ENCODE results near the gene VWF.

DNA sequence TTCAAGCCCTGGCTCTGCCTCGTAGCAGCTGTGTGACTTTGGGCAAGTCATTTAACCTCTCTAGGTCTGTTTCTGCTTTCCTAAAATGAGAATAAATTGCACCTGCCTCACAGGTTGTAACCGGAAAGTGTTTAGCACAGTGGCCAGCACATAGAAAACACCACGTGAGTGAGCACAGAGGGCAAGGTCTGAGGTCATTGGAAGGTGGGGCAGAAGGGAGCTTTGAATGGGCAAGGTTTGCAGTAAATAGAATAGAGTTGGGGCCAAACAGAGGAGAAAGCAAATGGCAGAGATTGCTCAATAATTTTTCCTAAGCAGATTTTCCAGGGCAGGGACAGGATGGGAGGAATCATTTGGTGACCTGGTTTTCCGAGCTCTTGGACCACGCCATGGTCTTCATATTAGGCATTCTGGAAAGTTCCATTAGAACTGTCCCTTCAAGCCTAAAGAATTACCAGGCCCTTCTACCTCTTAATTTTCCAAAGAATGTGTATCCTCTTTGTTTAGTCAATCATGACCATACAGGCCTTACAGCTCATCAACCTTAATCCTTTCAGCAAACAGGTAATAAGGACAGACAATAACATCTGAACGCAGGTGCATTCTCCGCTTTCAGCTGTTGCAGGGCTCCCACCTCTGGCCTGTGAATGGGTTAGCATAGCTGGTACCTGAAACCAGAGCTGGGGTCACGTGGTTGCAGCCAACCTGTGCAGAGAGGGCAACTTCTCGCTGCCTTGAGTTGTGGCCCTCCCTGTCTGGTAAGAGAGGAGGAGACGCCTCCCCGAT lies 53.8 kb downstream of the VWF start:
- no peak for TF ChIP-seq EZH2 (IDR thresholded peaks at IDR 0.05; ENCODE audit: borderline replicate concordance, insufficient read depth, low read depth, low read length, poor library complexity, severe bottlenecking)
- TF ChIP-seq, protein P1, sequence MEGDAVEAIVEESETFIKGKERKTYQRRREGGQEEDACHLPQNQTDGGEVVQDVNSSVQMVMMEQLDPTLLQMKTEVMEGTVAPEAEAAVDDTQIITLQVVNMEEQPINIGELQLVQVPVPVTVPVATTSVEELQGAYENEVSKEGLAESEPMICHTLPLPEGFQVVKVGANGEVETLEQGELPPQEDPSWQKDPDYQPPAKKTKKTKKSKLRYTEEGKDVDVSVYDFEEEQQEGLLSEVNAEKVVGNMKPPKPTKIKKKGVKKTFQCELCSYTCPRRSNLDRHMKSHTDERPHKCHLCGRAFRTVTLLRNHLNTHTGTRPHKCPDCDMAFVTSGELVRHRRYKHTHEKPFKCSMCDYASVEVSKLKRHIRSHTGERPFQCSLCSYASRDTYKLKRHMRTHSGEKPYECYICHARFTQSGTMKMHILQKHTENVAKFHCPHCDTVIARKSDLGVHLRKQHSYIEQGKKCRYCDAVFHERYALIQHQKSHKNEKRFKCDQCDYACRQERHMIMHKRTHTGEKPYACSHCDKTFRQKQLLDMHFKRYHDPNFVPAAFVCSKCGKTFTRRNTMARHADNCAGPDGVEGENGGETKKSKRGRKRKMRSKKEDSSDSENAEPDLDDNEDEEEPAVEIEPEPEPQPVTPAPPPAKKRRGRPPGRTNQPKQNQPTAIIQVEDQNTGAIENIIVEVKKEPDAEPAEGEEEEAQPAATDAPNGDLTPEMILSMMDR (IDR thresholded peaks at IDR 0.05), result no peak
